Omental fat pad (tissue), 4 donors: ENCODE measurements around the gene INCENP. TPM values are rescaled to one million over a fixed set of nuclear protein-coding genes. Genes with fewer than 3 reads are reported as not detected.

Source experiments
- ATAC-seq: fragments of 150-250 bp; one replicate; pipeline ENCODE4 v1.9.1; 2016; ENCODE audit warnings: mild to moderate bottlenecking, moderate library complexity; ENCODE audit not compliant: low FRiP score
- DNase-seq: peaks from one replicate; pipeline ENCODE4 v3.0.0-alpha.2; 2019; ENCODE audit warnings: low spot score
- CTCF ChIP-seq, 3 donors: fragments of 450-650 bp; IDR thresholded peaks; one replicate each; pipeline ENCODE4 v1.5.1; 2016 to 2017; ENCODE audit warnings: antibody characterized with exemption in 3 of 3, mild to moderate bottlenecking in 3 of 3, moderate library complexity in 2 of 3
- total RNA-seq, 4 donors: library from RNA; depleted of rRNA; stranded (reverse); fragments of >200 nt; gene quantifications; one replicate each; pipeline ENCODE4 v1.1.0, GENCODE V29; 2016

INCENP gene
- total RNA-seq, 4 donors from 2014 or later, result 8.0 to 19.1 (median 12.9) TPM

GRCh38 chr11:62171261-62171723 lies 47.5 kb downstream of the INCENP start:
- DNase-seq, result peak; percentile 93
- no peak for TF ChIP-seq CTCF (IDR thresholded peaks at IDR 0.05)
- ATAC-seq, result peak; percentile 74

GRCh38 chr11:62172294-62172693 lies 48.5 kb downstream of the INCENP start:
- no peak for DNase-seq
- no peak for ATAC-seq
- TF ChIP-seq CTCF (IDR thresholded peaks at IDR 0.05), result no peak

- ATAC-seq, result no peak
- no peak for TF ChIP-seq CTCF (IDR thresholded peaks at IDR 0.05)
- no peak for DNase-seq
Observed at GRCh38 chr11:62176766-62177165, 53.0 kb downstream of the INCENP start.

- no peak for ATAC-seq
- no peak for DNase-seq
- no peak for TF ChIP-seq CTCF (IDR thresholded peaks at IDR 0.05)
Observed at GRCh38 chr11:62179995-62180394, 56.2 kb downstream of the INCENP start.

- ATAC-seq (no peak), DNase-seq (no peak)
- no peak for TF ChIP-seq CTCF (IDR thresholded peaks at IDR 0.05)
Observed at GRCh38 chr11:62181097-62181496, 57.3 kb downstream of the INCENP start.

- no peak for ATAC-seq
- TF ChIP-seq CTCF (IDR thresholded peaks at IDR 0.05), result no peak
- no peak for DNase-seq
Observed at GRCh38 chr11:62182147-62182891, 58.5 kb downstream of the INCENP start.

- TF ChIP-seq CTCF (IDR thresholded peaks at IDR 0.05), result no peak
- DNase-seq (no peak), ATAC-seq (no peak)
Observed at GRCh38 chr11:62186195-62186594, 62.4 kb downstream of the INCENP start.
